ENCODE data around the gene KDM4B.

KDM4B gene

GRCh38 chr19:5112175-5112574 lies 143.3 kb downstream of the KDM4B start:
- no peak for DNase-seq

- no peak for DNase-seq
Observed at GRCh38 chr19:5112681-5113575, 144.0 kb downstream of the KDM4B start.

GRCh38 chr19:5113633-5114586 lies 145.0 kb downstream of the KDM4B start:
- DNase-seq = no peak

GRCh38 chr19:5114727-5115126 lies 145.8 kb downstream of the KDM4B start:
- DNase-seq = no peak

GRCh38 chr19:5115351-5115750 lies 146.4 kb downstream of the KDM4B start:
- no peak for DNase-seq

GRCh38 chr19:5115771-5116202 lies 146.9 kb downstream of the KDM4B start:
- no peak for DNase-seq

- no peak for DNase-seq
Observed at GRCh38 chr19:5116292-5116691, 147.4 kb downstream of the KDM4B start.

- no peak for DNase-seq
Observed at GRCh38 chr19:5117421-5117820, 148.5 kb downstream of the KDM4B start.

GRCh38 chr19:5118026-5118425 lies 149.1 kb downstream of the KDM4B start:
- no peak for DNase-seq

GRCh38 chr19:5119297-5119998 lies 150.5 kb downstream of the KDM4B start:
- no peak for DNase-seq

GRCh38 chr19:5120321-5120720 lies 151.4 kb downstream of the KDM4B start:
- DNase-seq = no peak

GRCh38 chr19:5120833-5121232 lies 151.9 kb downstream of the KDM4B start:
- no peak for DNase-seq

- DNase-seq = no peak
Observed at GRCh38 chr19:5121266-5122120, 152.6 kb downstream of the KDM4B start.

GRCh38 chr19:5122121-5122400 lies 153.1 kb downstream of the KDM4B start:
- DNase-seq = no peak

GRCh38 chr19:5122671-5123409 lies 153.9 kb downstream of the KDM4B start:
- no peak for DNase-seq

GRCh38 chr19:5123646-5124045 lies 154.7 kb downstream of the KDM4B start:
- no peak for DNase-seq

GRCh38 chr19:5124111-5124855 lies 155.4 kb downstream of the KDM4B start:
- no peak for DNase-seq

GRCh38 chr19:5125376-5125775 lies 156.5 kb downstream of the KDM4B start:
- DNase-seq = no peak

- no peak for DNase-seq
Observed at GRCh38 chr19:5125797-5126497, 157.0 kb downstream of the KDM4B start.

All from COR-L47 (cell line).